ENCODE measurements around the gene FXYD4.
"Not testable (repeated sequence)": the region's sequence is repeated elsewhere in the genome, so short reads cannot be mapped to it uniquely, and the experiment has no call there.

The FXYD4 gene

GRCh38 chr10:43371418-43371817 lies at the start of gene FXYD4:
Gene FXYD4, plus strand, starts transcription at chr10:43371636. Its CDS starts 2,111 bp downstream, at chr10:43373747.
- DNase-seq = no peak

DNA sequence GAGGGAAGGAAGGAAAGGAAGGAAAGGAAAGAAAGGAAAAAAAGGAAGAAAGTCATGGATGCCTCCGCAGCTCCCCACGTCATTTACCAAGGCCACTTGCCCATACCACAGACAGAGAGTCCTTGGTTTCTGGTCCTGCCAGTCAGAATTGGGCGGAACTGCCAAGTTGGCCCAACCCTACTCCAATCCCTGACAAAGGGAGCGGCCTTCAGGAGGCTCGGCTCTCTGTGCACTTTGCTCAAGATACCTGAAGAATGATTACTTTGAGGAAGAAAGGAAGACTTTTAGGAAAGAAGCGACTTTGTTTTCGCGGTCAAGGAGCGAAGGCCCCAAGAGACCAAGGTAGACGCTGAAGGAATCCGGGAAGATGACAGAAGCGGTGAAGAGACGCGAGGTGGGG lies 49.1 kb upstream of the FXYD4 start:
- DNase-seq = no peak

GRCh38 chr10:43322769-43323168 lies 48.7 kb upstream of the FXYD4 start:
- peak; percentile 87 for DNase-seq

DNA sequence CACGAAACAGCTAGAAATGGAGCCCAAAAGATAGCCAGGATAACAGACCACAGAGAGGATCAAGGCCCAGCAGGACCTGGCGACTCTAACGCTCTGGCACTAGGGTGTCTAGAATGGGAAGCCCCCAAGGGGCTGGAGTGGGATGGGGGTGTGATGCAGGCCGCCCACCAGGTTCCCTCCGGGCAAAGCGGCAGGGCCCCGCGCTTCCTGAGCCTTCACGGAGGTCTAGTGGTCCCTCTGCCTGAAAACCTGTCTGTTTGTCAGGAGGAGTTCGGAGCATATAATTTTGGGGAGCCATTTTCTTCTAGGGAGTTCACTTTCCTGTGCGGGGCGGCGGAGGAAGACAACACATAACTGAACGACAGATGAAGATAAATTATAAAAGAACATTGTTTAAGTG lies 48.2 kb upstream of the FXYD4 start:
- DNase-seq = no peak

GRCh38 chr10:43324876-43325275 lies 46.6 kb upstream of the FXYD4 start:
- no peak for DNase-seq

DNA sequence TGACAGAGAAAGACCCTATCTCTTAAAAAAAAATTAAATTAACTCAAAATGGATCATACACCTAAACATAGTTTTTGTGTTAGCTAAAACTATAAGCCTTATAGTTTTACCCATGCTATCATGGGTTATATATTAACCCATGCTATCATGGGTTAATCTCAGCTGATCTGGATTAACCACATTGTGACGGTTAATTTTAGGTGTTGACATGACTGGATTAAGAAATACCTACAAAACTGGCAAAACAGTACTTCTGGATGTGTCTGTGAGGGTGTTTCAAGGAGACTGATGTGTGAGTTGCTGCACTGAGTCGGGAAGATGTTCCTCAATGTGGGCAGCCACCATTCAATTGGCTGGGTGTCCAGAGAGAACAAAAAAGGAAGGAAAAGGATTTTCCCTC lies 44.3 kb upstream of the FXYD4 start:
- no peak for DNase-seq

GRCh38 chr10:43327986-43328385 lies 43.5 kb upstream of the FXYD4 start:
- DNase-seq = no peak

- not testable (repeated sequence) for DNase-seq
Observed at GRCh38 chr10:43328810-43329209, 42.6 kb upstream of the FXYD4 start.

DNA sequence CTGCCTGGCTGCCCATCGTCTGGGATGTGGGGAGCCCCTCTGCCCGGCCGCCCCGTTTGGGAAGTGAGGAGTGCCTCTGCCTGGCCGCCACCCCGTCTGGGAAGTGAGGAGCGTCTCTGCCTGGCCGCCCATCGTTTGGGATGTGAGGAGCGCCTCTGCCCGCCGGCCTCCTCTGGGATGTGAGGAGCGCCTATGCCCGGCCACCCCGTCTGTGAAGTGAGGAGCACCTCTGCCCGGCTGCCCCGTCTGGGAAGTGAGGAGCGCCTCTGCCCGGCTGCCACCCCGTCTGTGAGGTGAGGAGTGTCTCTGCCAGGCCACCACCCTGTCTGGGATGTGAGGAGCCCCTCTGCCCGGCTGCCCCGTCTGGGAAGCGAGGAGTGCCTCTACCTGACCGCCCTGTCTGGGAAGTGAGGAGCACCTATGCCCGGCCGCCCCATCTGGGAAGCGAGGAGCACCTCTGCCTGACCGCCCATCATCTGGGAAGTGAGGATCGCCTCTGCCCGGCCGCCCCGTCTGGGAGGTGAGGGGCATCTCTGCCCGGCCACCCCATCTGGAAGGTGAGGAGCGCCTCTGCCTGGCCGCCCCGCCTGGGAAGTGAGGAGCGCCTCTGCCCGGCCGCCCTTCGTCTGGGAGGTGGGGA lies 42.1 kb upstream of the FXYD4 start:
- DNase-seq = not testable (repeated sequence)

DNA sequence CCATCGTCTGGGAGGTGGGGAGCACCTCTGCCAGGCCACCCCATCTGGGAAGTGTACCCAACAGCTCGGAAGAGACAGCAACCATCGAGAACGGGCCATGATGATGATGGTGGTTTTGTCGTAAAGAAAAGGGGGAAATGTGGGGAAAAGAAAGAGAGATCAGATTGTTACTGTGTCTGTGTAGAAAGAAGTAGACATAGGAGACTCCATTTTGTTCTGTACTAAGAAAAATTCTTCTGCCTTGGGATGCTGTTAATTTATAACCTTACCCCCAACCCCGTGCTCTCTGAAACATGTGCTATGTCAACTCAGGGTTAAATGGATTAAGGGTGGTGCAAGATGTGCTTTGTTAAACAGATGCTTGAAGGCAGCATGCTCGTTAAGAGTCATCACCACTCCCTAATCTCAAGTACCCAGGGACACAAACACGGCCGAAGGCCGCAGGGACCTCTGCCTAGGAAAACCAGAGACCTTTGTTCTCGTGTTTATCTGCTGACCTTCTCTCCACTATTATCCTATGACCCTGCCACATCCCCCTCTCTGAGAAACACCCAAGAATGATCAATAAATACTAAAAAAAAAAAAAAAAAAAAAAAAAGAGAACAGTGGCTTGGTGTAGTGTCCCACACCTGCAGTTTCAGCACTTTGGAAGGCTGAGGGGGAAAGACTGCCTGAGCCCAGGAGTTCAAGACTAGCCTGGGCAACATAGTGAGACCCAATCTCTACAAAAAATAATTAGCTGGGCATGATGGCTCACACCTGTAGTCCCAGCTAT lies 41.2 kb upstream of the FXYD4 start:
- not testable (repeated sequence) for DNase-seq

DNA sequence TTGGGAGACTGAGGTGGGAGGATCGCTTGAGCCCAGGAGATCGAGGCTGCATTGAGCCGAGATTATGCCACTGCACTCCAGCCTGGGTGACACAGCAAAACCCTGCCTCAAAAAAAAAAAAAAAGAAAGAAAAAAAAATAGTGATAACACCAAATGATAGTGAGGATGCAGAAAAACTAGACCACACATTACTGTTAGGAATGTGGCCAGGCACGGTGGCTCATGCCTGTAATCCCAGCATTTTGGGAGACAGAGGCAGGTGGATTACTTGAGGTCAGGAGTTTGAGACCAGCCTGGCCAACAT lies 40.7 kb upstream of the FXYD4 start:
- DNase-seq = not testable (repeated sequence)

- no peak for DNase-seq
Observed at GRCh38 chr10:43333653-43334052, 37.8 kb upstream of the FXYD4 start.

- DNase-seq = no peak
Observed at GRCh38 chr10:43336061-43336460, 35.4 kb upstream of the FXYD4 start.

GRCh38 chr10:43336641-43337318 lies 34.7 kb upstream of the FXYD4 start:
- no peak for DNase-seq

- not testable (repeated sequence) for DNase-seq
Observed at GRCh38 chr10:43337536-43337935, 33.9 kb upstream of the FXYD4 start.

DNA sequence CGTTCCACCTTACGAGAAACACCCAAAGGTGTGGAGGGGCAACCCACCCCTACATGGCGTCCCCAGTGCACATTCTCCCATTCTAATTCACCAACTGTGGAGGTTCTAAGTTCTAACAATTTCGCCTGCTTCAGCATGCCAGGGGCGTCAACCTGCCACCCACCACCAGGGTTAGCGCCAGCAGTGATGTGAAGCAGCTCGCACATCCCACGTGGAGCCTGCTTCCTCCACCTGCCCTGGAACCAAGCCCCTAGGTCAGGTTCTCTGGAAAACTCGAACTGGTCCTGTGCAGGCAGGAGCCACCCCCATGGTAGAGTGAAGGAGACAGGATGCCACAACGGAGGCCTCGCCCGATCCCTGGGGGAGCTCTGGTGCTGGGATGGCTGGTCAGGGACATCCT lies 33.3 kb upstream of the FXYD4 start:
- DNase-seq = no peak

GRCh38 chr10:43339136-43339535 lies 32.3 kb upstream of the FXYD4 start:
- DNase-seq = no peak

- no peak for DNase-seq
Observed at GRCh38 chr10:43340101-43340500, 31.3 kb upstream of the FXYD4 start.

DNA sequence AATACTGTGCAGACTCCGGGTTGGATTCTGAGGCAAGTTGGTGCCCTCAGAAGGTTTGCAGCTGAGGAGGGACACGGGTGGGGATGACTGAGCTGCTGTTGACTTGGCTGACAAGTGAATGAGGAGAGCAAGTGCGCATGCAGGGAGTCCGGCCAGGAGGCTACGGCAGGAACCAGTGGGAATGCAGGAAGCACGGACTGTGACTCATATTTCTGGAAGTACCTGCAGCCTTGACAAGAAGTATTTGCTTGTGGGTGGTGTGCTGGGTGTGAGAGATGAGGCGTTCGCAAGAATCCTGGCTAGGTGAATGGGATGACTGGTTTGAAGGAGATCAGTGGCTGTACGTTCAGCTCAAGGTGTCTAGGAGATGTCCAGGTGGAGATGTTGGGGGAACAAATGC lies 30.8 kb upstream of the FXYD4 start:
- DNase-seq = peak; percentile 92

GRCh38 chr10:43341450-43341849 lies 30.0 kb upstream of the FXYD4 start:
- no peak for DNase-seq

DNA sequence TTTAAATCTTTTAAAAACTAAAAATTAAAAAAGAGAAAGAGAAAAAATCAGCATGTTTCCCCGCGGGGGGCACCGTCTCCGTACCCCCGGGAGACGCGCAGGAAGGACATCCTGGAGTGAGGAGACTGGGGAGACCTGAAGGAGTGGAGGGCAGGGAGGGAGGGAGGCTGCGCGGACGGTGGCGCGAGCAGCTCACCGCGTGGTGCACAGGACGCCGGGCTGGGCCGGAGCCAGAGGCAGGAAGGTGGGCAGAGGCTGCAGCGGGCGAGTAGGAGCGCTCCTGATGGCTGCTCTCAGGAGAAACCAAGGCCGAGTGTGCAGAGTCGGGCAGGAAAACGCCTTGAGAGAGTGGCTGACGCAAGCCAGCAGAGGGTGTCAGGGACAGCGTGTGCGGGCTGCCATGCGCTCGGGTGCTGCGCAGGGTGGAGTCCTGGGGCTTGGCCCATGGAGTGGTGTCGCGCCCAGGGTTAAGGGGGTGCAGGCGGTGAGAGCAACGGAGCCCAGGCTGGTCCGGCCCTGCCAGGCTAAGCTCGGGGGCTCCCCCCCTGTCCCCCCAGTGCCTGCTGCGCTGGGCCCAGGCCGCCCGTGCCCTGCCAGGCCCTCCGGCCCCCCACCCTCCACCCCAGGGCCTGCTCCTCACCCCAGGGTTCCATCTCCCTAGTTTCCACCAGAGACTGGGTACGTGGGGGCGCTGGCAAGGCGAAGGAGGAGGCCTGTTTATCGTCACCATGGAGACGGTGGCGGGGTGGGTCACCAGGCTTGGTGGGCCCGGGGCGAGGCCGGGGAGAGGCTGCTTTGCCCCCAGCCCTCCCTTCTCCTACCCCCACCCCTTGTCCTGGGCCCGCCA lies 28.9 kb upstream of the FXYD4 start:
- no peak for DNase-seq

DNA sequence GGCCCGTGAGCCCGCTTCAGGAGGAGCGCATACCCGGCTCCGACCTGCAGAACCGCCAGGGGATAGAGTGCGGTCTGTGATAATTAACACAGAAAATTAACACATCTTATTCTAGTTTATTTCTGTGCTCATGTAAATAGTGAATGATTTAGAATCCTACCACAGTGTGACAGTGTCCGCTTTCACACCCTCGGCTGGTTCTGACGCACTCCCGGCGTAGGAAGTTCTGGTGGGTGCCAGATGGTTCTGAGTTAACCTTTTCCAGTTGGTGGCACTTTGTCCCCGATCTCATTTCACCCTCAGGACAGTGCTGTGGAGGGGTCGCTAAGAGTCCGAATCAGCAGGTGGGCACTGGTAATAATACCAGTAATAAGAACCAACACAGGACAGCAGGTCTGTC lies 28.3 kb upstream of the FXYD4 start:
- no peak for DNase-seq

- DNase-seq = no peak
Observed at GRCh38 chr10:43344051-43344450, 27.4 kb upstream of the FXYD4 start.

All from 8988T (cell line).